ENCODE data around the gene SYNPO2. TPM values are rescaled to one million over a fixed set of nuclear protein-coding genes. Genes with fewer than 3 reads are reported as not detected.

The SYNPO2 gene
- total RNA-seq, 2 experiments from 2014 or later: 0.13 to 0.18 TPM

DNA sequence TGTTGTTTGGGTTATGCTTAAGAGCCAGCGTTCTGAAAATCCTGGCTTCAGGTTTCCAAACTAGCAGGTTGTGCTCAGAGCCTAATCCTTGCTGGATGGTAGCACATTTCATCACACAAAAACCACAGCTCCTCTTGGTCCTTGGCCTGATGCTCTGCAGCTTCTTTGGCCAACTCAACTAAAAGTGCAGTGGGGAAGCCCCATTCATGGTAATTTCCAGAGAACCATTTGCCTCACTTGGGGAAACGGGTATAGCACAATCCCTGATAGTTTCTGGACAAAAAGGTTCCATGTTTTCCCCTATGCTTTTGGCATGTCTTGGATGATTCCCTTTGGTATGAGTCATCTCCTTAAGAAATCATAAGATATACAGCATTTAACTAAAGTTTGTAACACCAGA lies 78.7 kb downstream of the SYNPO2 start:
- Mint-ChIP-seq H3K4me3 (no peak overlapping the region), H3K27me3 (no peaks in the 10 kb centered on the region), H3K4me1 (ENCODE audit: low read depth) (peaks cover 6% of the 10 kb centered on the region), H3K27ac (no peak overlapping the region), H3K36me3 (ENCODE audit: low read depth) (no peaks in the 10 kb centered on the region), H3K9me3 (no peaks in the 10 kb centered on the region)
- CTCF ChIA-PET: interaction anchor here (1.0 to 1.8 kb wide), 3 partner anchors 14 to 196 kb away, joined by 4 to 10 read pairs (median 4); no protein-coding TSS in a partner anchor
- DNase-seq: no peak
- ATAC-seq: no peak
- POLR2A ChIA-PET: interaction anchor here (0.6 kb wide), 1 partner anchor 88 kb away, joined by 3 read pairs; no protein-coding TSS in a partner anchor
- intact Hi-C loops (cut with micrococcal nuclease): loop anchor here (10.0 kb wide), 1 partner anchor 193 kb away; no protein-coding TSS in a partner anchor
- TF ChIP-seq, protein P1, sequence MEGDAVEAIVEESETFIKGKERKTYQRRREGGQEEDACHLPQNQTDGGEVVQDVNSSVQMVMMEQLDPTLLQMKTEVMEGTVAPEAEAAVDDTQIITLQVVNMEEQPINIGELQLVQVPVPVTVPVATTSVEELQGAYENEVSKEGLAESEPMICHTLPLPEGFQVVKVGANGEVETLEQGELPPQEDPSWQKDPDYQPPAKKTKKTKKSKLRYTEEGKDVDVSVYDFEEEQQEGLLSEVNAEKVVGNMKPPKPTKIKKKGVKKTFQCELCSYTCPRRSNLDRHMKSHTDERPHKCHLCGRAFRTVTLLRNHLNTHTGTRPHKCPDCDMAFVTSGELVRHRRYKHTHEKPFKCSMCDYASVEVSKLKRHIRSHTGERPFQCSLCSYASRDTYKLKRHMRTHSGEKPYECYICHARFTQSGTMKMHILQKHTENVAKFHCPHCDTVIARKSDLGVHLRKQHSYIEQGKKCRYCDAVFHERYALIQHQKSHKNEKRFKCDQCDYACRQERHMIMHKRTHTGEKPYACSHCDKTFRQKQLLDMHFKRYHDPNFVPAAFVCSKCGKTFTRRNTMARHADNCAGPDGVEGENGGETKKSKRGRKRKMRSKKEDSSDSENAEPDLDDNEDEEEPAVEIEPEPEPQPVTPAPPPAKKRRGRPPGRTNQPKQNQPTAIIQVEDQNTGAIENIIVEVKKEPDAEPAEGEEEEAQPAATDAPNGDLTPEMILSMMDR (IDR thresholded peaks at IDR 0.05): no peak

GRCh38 chr4:118968005-118968404 lies 79.4 kb downstream of the SYNPO2 start:
- peak; percentile 12 for DNase-seq
- Mint-ChIP-seq H3K36me3 (ENCODE audit: low read depth) (no peaks in the 10 kb centered on the region), H3K27ac (peak overlapping the region; percentile 36), H3K9me3 (no peaks in the 10 kb centered on the region), H3K4me1 (ENCODE audit: low read depth) (peaks cover 6% of the 10 kb centered on the region), H3K4me3 (no peak overlapping the region), H3K27me3 (no peaks in the 10 kb centered on the region)
- TF ChIP-seq, protein P1 (IDR thresholded peaks at IDR 0.05): no peak
- ChIA-PET POLR2A (interaction anchor here (0.6 kb wide), 1 partner anchor 89 kb away, joined by 3 read pairs; no protein-coding TSS in a partner anchor), CTCF (interaction anchor here (1.0 to 1.8 kb wide), 2 partner anchors 13 to 197 kb away, joined by 5 to 10 read pairs; no protein-coding TSS in a partner anchor)
- peak; percentile 79 for ATAC-seq
- intact Hi-C loops (cut with micrococcal nuclease): loop anchor here (10.0 kb wide), 1 partner anchor 193 kb away; no protein-coding TSS in a partner anchor

GRCh38 chr4:118968813-118969212 lies 80.2 kb downstream of the SYNPO2 start:
- no peak for ATAC-seq
- Mint-ChIP-seq H3K4me1 (ENCODE audit: low read depth) (peaks cover 6% of the 10 kb centered on the region), H3K4me3 (no peak overlapping the region), H3K27ac (no peak overlapping the region), H3K9me3 (no peaks in the 10 kb centered on the region), H3K27me3 (no peaks in the 10 kb centered on the region), H3K36me3 (ENCODE audit: low read depth) (no peaks in the 10 kb centered on the region)
- TF ChIP-seq, protein P1 (IDR thresholded peaks at IDR 0.05): no peak
- ChIA-PET CTCF (interaction anchor here (1.0 to 1.8 kb wide), 2 partner anchors 13 to 197 kb away, joined by 5 to 10 read pairs; no protein-coding TSS in a partner anchor), POLR2A (no interaction called here)
- intact Hi-C loops (cut with micrococcal nuclease): loop anchor here (10.0 kb wide), 1 partner anchor 194 kb away; no protein-coding TSS in a partner anchor
- DNase-seq: no peak

DNA sequence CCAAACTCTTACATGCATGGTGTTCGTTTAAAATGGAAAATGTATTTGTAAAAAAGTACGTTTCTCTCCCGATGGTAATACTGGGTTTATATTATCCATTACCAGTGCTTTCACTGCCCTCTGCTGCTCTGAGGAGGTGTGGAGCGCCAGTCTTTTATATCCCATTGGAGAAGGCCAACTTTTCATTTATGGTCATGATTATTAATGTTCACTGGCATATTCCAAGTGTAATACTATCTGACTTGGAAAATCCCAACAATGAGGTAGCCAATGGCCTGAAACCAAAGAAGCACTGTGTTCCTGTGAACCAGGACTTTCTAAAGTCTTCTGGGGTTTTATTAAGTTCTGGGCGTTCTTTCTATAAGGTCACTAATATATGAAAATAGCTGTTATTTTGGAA lies 80.7 kb downstream of the SYNPO2 start:
- ChIA-PET POLR2A (interaction anchor here (0.7 kb wide), 1 partner anchor 237 kb away, joined by 5 read pairs; no protein-coding TSS in a partner anchor), CTCF (interaction anchor here (1.1 to 3.0 kb wide), 3 partner anchors 11 to 17 kb away, joined by 3 to 12 read pairs (median 4); no protein-coding TSS in a partner anchor)
- Mint-ChIP-seq H3K36me3 (ENCODE audit: low read depth) (no peaks in the 10 kb centered on the region), H3K4me3 (no peak overlapping the region), H3K9me3 (no peaks in the 10 kb centered on the region), H3K27ac (no peak overlapping the region), H3K27me3 (no peaks in the 10 kb centered on the region), H3K4me1 (ENCODE audit: low read depth) (peaks cover 6% of the 10 kb centered on the region)
- intact Hi-C loops (cut with micrococcal nuclease): loop anchor here (10.0 kb wide), 1 partner anchor 195 kb away; no protein-coding TSS in a partner anchor
- DNase-seq: peak; percentile 12
- TF ChIP-seq, protein P1 (IDR thresholded peaks at IDR 0.05): no peak
- no peak for ATAC-seq

- Mint-ChIP-seq H3K4me1 (ENCODE audit: low read depth) (peaks cover 6% of the 10 kb centered on the region), H3K4me3 (no peak overlapping the region), H3K36me3 (ENCODE audit: low read depth) (no peaks in the 10 kb centered on the region), H3K9me3 (no peaks in the 10 kb centered on the region), H3K27ac (no peak overlapping the region), H3K27me3 (peaks cover 1% of the 10 kb centered on the region)
- ChIA-PET POLR2A (no interaction called here), CTCF (interaction anchor here (1.3 to 3.0 kb wide), 4 partner anchors 9 to 650 kb away, joined by 3 to 12 read pairs (median 5); no protein-coding TSS in a partner anchor)
- ATAC-seq (no peak), DNase-seq (no peak)
- TF ChIP-seq, protein P1 (IDR thresholded peaks at IDR 0.05): no peak
- intact Hi-C loops (cut with micrococcal nuclease): no loop called here
These were observed 83.5 kb downstream of the SYNPO2 start for GRCh38 chr4:118972167-118972566.
